ENCODE data around the gene PLK1.
A peak's percentile ranks its signal among the peaks of the same experiment; 100 is the strongest.
"Not testable (repeated sequence)": the region's sequence is repeated elsewhere in the genome, so short reads cannot be mapped to it uniquely, and the experiment has no call there.

PLK1 gene

GRCh38 chr16:23678430-23679273 is at the start of gene PLK1:
Gene PLK1 (plus strand): TSS chr16:23678889. CDS start chr16:23678933, 44 bp downstream.
- no peaks in the 10 kb centered on the region for H3K9me3 ChIP-seq (ENCODE audit: severe bottlenecking)
- TF ChIP-seq CTCF (IDR thresholded peaks at IDR 0.05; ENCODE audit: low read depth, low read length), result peak; percentile 36; the same call in 1 of the 2 replicates
- no peaks in the 10 kb centered on the region for H3K27me3 ChIP-seq (ENCODE audit: insufficient read depth, low read depth, severe bottlenecking)
- DNase-seq, result peak; percentile 91
- H3K27ac ChIP-seq, result peak within 1 kb of the TSS; percentile 87
- H3K4me3 ChIP-seq (ENCODE audit: low read depth, low read length), result peak within 1 kb of the TSS; percentile 97
- peaks cover 43% of the 10 kb centered on the region for H3K36me3 ChIP-seq

- DNase-seq, result no peak
- TF ChIP-seq CTCF (IDR thresholded peaks at IDR 0.05; ENCODE audit: low read depth, low read length), result no peak
- Histone ChIP-seq H3K9me3 (ENCODE audit: severe bottlenecking) (no peaks in the 10 kb centered on the region), H3K4me3 (ENCODE audit: low read depth, low read length) (no peak overlapping the region), H3K36me3 (peaks cover 80% of the 10 kb centered on the region), H3K27me3 (ENCODE audit: insufficient read depth, low read depth, severe bottlenecking) (no peaks in the 10 kb centered on the region), H3K27ac (no peak overlapping the region)
These were observed 49.2 kb upstream of the PLK1 start for GRCh38 chr16:23629516-23629915.

GRCh38 chr16:23631874-23632273 is 46.8 kb upstream of the PLK1 start:
- DNase-seq; H3K27ac ChIP-seq; H3K9me3 ChIP-seq (ENCODE audit: severe bottlenecking); H3K4me3 ChIP-seq (ENCODE audit: low read depth, low read length); H3K27me3 ChIP-seq (ENCODE audit: insufficient read depth, low read depth, severe bottlenecking): not testable (repeated sequence)
- peaks cover 79% of the 10 kb centered on the region for H3K36me3 ChIP-seq

- peaks cover 67% of the 10 kb centered on the region for H3K36me3 ChIP-seq
- no peak for TF ChIP-seq CTCF (IDR thresholded peaks at IDR 0.05; ENCODE audit: low read depth, low read length)
These were observed 44.1 kb upstream of the PLK1 start for GRCh38 chr16:23634461-23635036.

GRCh38 chr16:23635958-23636357 is 42.7 kb upstream of the PLK1 start:
- Histone ChIP-seq H3K27ac (no peak overlapping the region), H3K27me3 (ENCODE audit: insufficient read depth, low read depth, severe bottlenecking) (no peaks in the 10 kb centered on the region), H3K9me3 (ENCODE audit: severe bottlenecking) (no peaks in the 10 kb centered on the region), H3K36me3 (peaks cover 56% of the 10 kb centered on the region), H3K4me3 (ENCODE audit: low read depth, low read length) (no peak overlapping the region)
- TF ChIP-seq CTCF (IDR thresholded peaks at IDR 0.05; ENCODE audit: low read depth, low read length), result no peak
- DNase-seq, result no peak

More at GRCh38 chr16:23634461-23635036, 44.1 kb upstream of the PLK1 start:
- Histone ChIP-seq H3K9me3 (ENCODE audit: severe bottlenecking) (no peaks in the 10 kb centered on the region), H3K4me3 (ENCODE audit: low read depth, low read length) (no peak overlapping the region), H3K27me3 (ENCODE audit: insufficient read depth, low read depth, severe bottlenecking) (no peaks in the 10 kb centered on the region), H3K27ac (no peak overlapping the region)
- DNase-seq, result no peak

- H3K27me3 ChIP-seq (ENCODE audit: insufficient read depth, low read depth, severe bottlenecking), result no peaks in the 10 kb centered on the region
- no peaks in the 10 kb centered on the region for H3K9me3 ChIP-seq (ENCODE audit: severe bottlenecking)
- peak overlapping the region; percentile 100 for H3K4me3 ChIP-seq (ENCODE audit: low read depth, low read length)
- peak overlapping the region; percentile 93 for H3K27ac ChIP-seq
- TF ChIP-seq CTCF (IDR thresholded peaks at IDR 0.05; ENCODE audit: low read depth, low read length), result no peak
- H3K36me3 ChIP-seq, result peaks cover 50% of the 10 kb centered on the region
- DNase-seq, result peak; percentile 56
These were observed 38.1 kb upstream of the PLK1 start for GRCh38 chr16:23640615-23640930.

Data from WERI-Rb-1 (cell line).